Upper lobe of right lung (tissue), 1 donor: ENCODE data around the gene XYLT1. TPM values are rescaled to one million over a fixed set of nuclear protein-coding genes. Genes with fewer than 3 reads are reported as not detected.
A peak's percentile ranks its signal among the peaks of the same experiment; 100 is the strongest.

Experiments
- ATAC-seq: fragments of 200-7000 bp; cut with Tn5 transposase; one replicate; pipeline ENCODE4 v1.9.1; 2020; ENCODE audit warnings: mild to moderate bottlenecking, moderate library complexity
- DNase-seq: peaks from one replicate; pipeline ENCODE4 v3.0.0-alpha.2; 2020
- H3K27ac ChIP-seq: fragments of 200-600 bp; one replicate; pipeline ENCODE4 v1.8.0; 2022
- H3K27me3 ChIP-seq: fragments of 200-600 bp; one replicate; pipeline ENCODE4 v1.8.0; 2022; ENCODE audit warnings: mild to moderate bottlenecking
- H3K36me3 ChIP-seq: fragments of 200-600 bp; one replicate; pipeline ENCODE4 v1.8.0; 2022
- H3K4me1 ChIP-seq: fragments of 200-600 bp; one replicate; pipeline ENCODE4 v1.8.0; 2022
- H3K4me3 ChIP-seq: fragments of 200-600 bp; one replicate; pipeline ENCODE4 v1.8.0; 2022; ENCODE audit warnings: mild to moderate bottlenecking
- H3K9me3 ChIP-seq: fragments of 200-600 bp; one replicate; pipeline ENCODE4 v1.8.0; 2022
- CTCF ChIP-seq: fragments of 200-600 bp; IDR thresholded peaks from one replicate; pipeline ENCODE4 v1.8.0; 2022; ENCODE audit warnings: antibody characterized with exemption
- intact Hi-C: fragments of 100-400 bp; cut with DNase I; formaldehyde crosslinking; loops from one replicate; pipeline ENCODE4 v1.11.0; 2022
- total RNA-seq: library from RNA; stranded (reverse); fragmentation: NEBNext Ultra II Directional; extraction: Animal tissue kit (Norgen Biotek cat#: 25700); gene quantifications from one replicate; pipeline ENCODE4 v1.2.1, GENCODE V29; 2021
- donor health status: DM: no; HTN: yes; CAD: no; lungs with severe emphysema.

The XYLT1 gene
- total RNA-seq, 1 donor from 2014 or later = 12.1 TPM

- Histone ChIP-seq H3K36me3 (no peaks in the 10 kb centered on the region), H3K27ac (no peak overlapping the region), H3K4me3 (no peak overlapping the region), H3K9me3 (no peaks in the 10 kb centered on the region), H3K4me1 (no peaks in the 10 kb centered on the region), H3K27me3 (no peaks in the 10 kb centered on the region)
- ATAC-seq = no peak
- intact Hi-C loops = no loop called here
- no peak for TF ChIP-seq CTCF
- no peak for DNase-seq
Measured at GRCh38 chr16:17276610-17277009, 194.2 kb downstream of the XYLT1 start.

- no peaks in the 10 kb centered on the region for H3K4me1 ChIP-seq
- no peaks in the 10 kb centered on the region for H3K9me3 ChIP-seq
- ATAC-seq (no peak), DNase-seq (no peak)
- H3K4me3 ChIP-seq = no peak overlapping the region
- no peaks in the 10 kb centered on the region for H3K27me3 ChIP-seq
- no peak overlapping the region for H3K27ac ChIP-seq
- no peaks in the 10 kb centered on the region for H3K36me3 ChIP-seq
- no peak for TF ChIP-seq CTCF
- intact Hi-C loops = no loop called here
Measured at GRCh38 chr16:17276010-17276530, 194.7 kb downstream of the XYLT1 start.

GRCh38 chr16:17275076-17276009 is 195.4 kb downstream of the XYLT1 start:
- no peak for DNase-seq
- Histone ChIP-seq H3K4me1 (peaks cover 5% of the 10 kb centered on the region), H3K36me3 (no peaks in the 10 kb centered on the region), H3K27ac (no peak overlapping the region), H3K27me3 (no peaks in the 10 kb centered on the region), H3K9me3 (no peaks in the 10 kb centered on the region), H3K4me3 (no peak overlapping the region)
- intact Hi-C loops = no loop called here
- no peak for ATAC-seq
- TF ChIP-seq CTCF = no peak

GRCh38 chr16:17273142-17273561 is 197.6 kb downstream of the XYLT1 start:
- Histone ChIP-seq H3K36me3 (no peaks in the 10 kb centered on the region), H3K9me3 (no peaks in the 10 kb centered on the region), H3K4me1 (peaks cover 8% of the 10 kb centered on the region), H3K27me3 (no peaks in the 10 kb centered on the region), H3K4me3 (no peak overlapping the region), H3K27ac (no peak overlapping the region)
- no peak for TF ChIP-seq CTCF
- intact Hi-C loops = no loop called here
- peak; percentile 46 for ATAC-seq
- DNase-seq = no peak

- TF ChIP-seq CTCF = no peak
- H3K27me3 ChIP-seq = no peaks in the 10 kb centered on the region
- DNase-seq = no peak
- no peaks in the 10 kb centered on the region for H3K9me3 ChIP-seq
- no peak for ATAC-seq
- peaks cover 8% of the 10 kb centered on the region for H3K4me1 ChIP-seq
- H3K36me3 ChIP-seq = no peaks in the 10 kb centered on the region
- no peak overlapping the region for H3K4me3 ChIP-seq
- intact Hi-C loops = no loop called here
- H3K27ac ChIP-seq = no peak overlapping the region
Measured at GRCh38 chr16:17272716-17273115, 198.0 kb downstream of the XYLT1 start.
